HG03108 (cell line): ENCODE measurements around the gene TMEM131L.
A peak's percentile ranks its signal among the peaks of the same experiment; 100 is the strongest.

Source experiments
- ATAC-seq: cut with Tn5 transposase; IDR thresholded peaks from one replicate; pipeline ENCODE4 v1.9.1; 2021; ENCODE audit warnings: moderate library complexity; ENCODE audit not compliant: unreplicated experiment

Gene TMEM131L

GRCh38 chr4:153520801-153521329 lies 54.7 kb downstream of the TMEM131L start:
- peak; percentile 36 for ATAC-seq

DNA sequence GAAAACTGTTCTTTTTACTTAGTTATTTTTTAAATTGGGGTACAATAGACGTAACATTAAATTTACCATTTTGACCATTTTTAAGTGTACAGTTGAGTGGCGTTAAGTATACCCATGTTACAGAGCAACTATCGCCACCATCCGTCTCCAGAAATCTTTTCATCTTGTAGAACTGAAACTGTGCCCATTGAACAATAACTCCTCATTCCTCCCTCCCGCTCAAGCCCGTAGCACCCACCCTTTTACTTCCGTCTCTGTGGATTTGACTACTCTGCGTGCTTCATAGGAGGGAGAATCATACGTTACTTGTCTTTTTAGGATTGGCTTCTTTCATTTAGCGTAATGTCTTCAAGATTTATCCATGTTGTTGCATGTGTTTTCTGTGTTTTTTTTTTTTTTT lies 55.3 kb downstream of the TMEM131L start:
- ATAC-seq = no peak

- peak; percentile 30 for ATAC-seq
Measured at GRCh38 chr4:153521999-153522801, 56.0 kb downstream of the TMEM131L start.

DNA sequence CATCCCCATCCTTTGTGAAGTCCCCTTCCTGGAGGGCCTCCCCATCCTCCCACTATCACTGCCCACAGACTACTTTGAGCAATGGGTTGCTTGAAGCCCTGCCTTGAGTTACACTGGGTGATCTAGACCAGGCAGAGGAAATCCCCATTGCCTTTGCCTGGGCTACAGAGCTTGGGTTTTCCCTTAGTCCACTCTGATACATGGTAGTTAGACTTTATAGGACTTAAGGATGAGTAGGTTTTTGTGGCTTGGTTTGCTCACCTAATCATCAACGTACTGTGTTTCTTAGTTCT lies 56.6 kb downstream of the TMEM131L start:
- ATAC-seq = peak; percentile 40

DNA sequence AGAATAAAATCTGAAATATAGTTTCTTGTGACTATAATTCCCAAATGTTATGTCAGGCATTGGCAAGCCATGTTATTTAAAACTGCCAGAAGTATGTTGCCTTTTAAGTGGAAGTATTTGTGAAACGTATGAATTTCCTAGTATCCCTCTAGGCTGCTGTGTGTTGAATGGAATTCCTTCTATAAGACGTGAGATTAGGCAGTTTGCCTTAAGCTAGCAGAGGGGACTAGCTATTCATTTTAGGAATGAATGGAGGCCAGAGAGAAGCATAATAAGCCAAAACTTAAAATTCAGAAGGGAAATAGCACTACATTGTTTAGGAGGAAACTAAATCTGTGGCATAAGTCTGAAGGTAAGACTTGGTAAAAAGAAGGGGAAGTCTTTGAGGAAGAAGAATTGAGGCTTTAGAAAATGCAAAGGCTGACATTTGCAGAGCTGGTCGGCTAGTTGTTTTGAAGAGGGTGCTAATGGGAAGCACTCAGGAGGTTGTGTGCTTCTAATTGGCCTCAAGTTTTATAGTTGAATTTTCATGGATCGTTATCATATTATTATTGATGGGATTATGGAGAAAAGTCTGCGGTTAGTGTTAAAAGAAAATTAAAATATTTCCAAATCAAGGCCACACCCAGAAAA lies 57.1 kb downstream of the TMEM131L start:
- ATAC-seq = no peak

- no peak for ATAC-seq
Measured at GRCh38 chr4:153523941-153524386, 57.8 kb downstream of the TMEM131L start.

DNA sequence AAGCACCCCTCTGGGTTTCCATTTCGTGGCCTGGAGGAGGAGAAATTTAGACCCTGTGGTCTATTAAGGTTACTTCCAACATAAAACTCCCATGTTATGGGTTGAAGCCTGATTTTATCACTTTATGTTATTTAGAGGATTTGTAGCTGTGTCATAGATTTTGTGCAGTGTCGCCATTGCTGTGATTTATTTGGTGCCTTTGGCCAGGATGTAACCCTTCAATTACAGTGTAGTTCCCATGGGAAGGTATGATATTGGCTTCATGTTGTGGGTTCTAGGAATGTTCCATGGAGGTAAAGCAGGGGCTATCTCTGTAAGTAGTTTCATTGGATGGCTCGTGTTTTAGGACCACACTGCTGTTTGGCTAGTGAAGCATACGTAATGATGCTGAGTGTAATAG lies 58.5 kb downstream of the TMEM131L start:
- no peak for ATAC-seq

GRCh38 chr4:153527690-153528089 lies 61.5 kb downstream of the TMEM131L start:
- ATAC-seq = no peak

DNA sequence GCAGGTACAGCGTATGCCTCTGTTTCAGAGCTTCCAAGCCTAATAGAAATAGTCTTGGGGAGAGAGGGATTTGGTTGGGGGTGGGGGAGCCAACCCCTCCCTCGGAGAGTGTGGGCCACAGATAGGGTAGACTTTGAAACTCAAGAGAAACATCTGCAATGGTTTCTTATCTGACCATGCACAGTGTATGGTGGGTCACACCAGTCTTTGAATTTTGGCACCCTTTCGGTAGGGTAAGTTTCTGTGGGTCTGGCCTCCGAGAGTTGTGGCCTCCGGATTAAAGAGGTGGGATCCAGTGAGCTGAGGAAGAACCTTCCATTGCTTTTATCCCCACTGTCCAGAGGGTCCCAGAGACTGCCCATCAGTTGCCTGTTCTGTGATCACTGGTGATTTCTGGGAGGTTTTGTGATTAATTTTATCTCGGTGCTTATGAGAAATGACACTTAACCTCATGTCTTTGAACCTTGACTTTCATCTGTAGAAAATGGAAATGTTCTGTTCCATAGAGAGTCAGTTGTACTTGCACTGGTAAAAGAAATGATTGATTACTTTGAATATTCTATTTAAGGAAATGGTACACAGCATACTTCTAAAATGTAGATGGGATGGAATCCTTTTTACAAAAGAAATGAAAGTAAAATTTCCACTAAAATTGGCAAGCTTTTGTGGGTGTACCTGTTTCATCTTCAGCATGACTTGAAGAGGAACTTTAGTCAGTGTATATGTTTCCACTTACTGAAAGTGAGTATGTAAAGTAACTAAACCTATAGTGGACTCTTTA lies 62.7 kb downstream of the TMEM131L start:
- ATAC-seq = peak; percentile 42

DNA sequence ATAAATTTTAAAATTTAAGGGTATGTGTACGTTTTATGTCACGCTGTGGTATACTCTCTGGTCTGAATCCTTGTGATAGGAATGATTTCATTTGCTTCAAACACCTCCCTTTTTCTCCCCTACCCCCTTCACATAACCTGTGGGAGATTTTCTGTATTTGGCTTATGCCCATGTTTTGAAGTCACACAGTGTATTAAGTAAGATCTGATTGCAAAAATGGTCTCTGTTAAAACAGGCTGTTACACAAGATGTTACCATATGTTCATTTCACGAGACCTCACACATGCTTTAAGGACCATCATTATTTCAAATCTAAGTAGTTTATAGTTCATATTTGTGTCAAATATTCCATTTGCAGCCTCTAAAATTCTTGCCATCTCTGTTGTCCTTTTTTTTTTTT lies 63.5 kb downstream of the TMEM131L start:
- ATAC-seq = no peak

GRCh38 chr4:153530284-153530999 lies 64.3 kb downstream of the TMEM131L start:
- ATAC-seq = no peak

DNA sequence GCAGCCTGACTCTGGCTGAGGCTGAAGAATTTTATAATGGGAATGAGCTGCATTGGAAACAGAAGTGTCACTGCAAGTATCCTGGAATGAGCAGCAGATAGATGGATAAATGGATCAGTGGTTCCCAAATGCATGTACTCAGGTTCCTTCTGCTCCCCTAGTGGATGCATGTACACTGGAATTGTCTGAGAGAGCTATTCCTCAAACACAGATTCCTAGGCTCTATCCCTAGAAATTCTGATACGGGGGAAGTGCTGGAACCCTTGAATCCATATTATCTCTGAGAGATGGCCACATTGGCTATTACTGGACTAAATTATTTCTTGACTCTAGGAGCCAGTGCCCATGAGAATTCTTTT lies 64.8 kb downstream of the TMEM131L start:
- no peak for ATAC-seq

DNA sequence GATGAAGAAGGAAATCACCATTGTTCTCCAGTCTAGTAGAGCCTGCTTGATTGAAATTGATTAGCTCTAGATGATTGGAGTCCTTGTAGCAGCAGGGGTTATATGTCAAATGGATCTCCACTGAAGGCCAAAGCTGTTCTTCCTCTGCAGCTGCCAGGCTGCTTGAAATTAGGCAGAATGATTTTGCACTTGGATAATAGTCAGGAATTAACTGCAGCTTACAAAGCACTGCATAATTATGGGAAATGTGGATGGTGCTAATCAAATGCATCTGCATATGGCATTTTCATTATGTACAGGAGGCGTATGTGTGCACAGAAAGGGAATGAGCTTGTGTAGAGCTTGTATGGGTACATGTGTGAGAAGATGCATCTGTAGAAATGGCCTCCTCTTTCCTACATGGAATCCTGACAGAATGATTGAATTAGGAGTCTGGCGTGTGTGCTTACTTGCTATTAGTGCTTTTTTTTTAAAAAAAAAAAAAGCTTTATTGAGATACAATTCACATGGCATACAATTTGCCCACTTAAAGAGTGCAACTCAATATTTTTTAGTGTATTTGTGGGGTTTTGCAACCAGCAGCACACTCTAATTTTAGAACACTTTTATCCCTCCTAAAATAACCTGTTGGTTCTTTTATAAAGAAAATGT lies 65.9 kb downstream of the TMEM131L start:
- no peak for ATAC-seq

- ATAC-seq = no peak
Measured at GRCh38 chr4:153532636-153533035, 66.5 kb downstream of the TMEM131L start.

DNA sequence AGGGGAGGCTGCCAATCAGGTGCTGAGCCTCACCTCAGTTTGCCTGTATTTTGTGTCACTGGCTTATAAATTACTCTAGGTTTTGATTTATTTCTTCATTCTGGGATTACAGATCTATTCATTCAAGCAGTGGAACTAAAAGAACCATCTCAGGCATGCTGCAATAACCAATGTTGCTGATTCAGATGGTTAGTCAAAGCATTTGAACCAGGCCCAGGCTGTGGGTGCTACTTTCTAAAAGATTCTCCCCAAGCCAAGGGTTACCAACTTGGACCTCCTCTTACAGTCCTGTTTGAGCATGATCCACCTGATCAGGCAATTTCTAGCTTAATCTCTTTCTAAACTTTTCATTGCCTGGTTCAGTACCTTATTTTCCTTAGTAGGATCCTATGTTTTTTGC lies 67.2 kb downstream of the TMEM131L start:
- ATAC-seq = no peak

- ATAC-seq = no peak
Measured at GRCh38 chr4:153534792-153535629, 68.9 kb downstream of the TMEM131L start.

- ATAC-seq = no peak
Measured at GRCh38 chr4:153535772-153536513, 69.8 kb downstream of the TMEM131L start.

DNA sequence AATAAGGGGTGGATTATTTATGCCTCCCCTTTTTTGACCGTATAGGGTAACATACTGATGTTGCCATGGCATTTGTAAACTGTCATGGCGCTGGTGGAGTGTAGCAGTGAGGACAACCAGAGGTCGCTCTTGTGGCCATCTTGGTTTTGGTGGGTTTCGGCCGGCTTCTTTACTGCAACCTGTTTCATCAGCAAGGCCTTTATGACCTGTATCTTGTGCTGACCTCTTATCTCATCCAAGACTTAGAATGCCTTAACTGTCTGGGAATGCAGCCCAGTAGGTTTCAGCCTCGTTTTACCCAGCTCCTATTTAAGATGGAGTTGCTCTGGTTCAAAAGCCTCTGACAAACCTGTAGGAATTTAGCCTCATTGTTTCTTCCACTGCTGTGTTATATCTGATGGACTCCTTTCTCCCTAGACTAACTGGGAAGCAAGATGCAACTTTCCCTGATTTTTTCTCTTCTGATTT lies 71.4 kb downstream of the TMEM131L start:
- ATAC-seq = no peak
